Neuron (in vitro differentiated cells): ENCODE measurements around the gene NUP88.

ENCODE experiments used
- H2AFZ ChIP-seq: one replicate; pipeline ENCODE4 v1.6.1; 2013; ENCODE audit warnings: low read depth, mild to moderate bottlenecking, inconsistent platforms, low read length, moderate library complexity
- H3K27me3 ChIP-seq: one replicate; pipeline ENCODE4 v1.6.1; 2013; ENCODE audit warnings: low read length; ENCODE audit not compliant: insufficient read depth
- H3K36me3 ChIP-seq: one replicate; pipeline ENCODE4 v1.6.1; 2013; ENCODE audit warnings: low read length; ENCODE audit not compliant: insufficient read depth
- H3K4me1 ChIP-seq: one replicate; pipeline ENCODE4 v1.6.1; 2013; ENCODE audit warnings: low read length; ENCODE audit not compliant: insufficient read depth
- H3K4me3 ChIP-seq: 2 replicates; pipeline ENCODE4 v1.5.1; 2013; ENCODE audit warnings: mild to moderate bottlenecking, low read length, moderate library complexity
- H3K9me3 ChIP-seq: one replicate; pipeline ENCODE4 v1.6.1; 2013; ENCODE audit warnings: low read length

The NUP88 gene

DNA sequence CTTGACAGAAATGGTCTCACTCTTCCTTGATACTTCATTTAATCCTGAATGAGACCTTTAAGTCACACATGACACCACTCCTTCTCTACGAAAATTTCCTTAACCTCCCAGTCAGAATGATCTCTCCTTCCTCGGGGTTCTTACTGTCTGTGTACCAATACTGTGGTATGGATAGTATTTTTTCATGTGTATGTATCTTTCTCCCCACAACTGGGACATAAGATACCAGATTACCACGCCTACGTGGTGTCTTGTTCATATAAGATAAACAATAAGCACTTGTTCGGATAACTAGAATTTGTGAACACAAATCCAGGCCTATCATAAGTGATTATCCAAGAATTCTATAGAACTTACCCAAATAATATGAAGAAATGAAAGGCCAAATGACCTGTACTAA lies 11.3 kb downstream of the NUP88 start:
- no peaks in the 10 kb centered on the region for H3K9me3 ChIP-seq
- H2AFZ ChIP-seq = no peak overlapping the region
- H3K4me1 ChIP-seq = no peaks in the 10 kb centered on the region
- H3K4me3 ChIP-seq = no peak overlapping the region
- no peaks in the 10 kb centered on the region for H3K27me3 ChIP-seq
- peaks cover 89% of the 10 kb centered on the region for H3K36me3 ChIP-seq

DNA sequence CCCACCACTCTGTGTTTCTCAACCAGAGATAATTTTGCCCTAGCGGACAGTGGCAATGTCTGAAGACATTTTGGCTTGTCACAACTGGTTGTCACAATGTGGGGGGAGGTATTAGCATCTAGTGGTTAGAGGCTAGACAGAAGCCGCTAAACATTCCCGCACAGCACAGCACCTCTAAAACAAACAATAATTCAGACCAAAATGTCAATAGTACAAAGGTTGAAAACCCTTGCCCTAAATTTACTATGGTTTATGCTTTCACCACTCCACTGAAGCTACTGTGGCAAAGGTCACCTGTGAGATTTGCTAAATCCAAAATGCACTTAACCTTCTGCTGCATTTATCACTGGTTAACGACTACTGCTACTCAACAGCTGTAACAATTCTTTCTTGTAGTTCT lies 14.1 kb downstream of the NUP88 start:
- no peaks in the 10 kb centered on the region for H3K27me3 ChIP-seq
- H3K9me3 ChIP-seq = no peaks in the 10 kb centered on the region
- no peak overlapping the region for H3K4me3 ChIP-seq
- no peak overlapping the region for H2AFZ ChIP-seq
- peaks cover 89% of the 10 kb centered on the region for H3K36me3 ChIP-seq
- H3K4me1 ChIP-seq = no peaks in the 10 kb centered on the region

DNA sequence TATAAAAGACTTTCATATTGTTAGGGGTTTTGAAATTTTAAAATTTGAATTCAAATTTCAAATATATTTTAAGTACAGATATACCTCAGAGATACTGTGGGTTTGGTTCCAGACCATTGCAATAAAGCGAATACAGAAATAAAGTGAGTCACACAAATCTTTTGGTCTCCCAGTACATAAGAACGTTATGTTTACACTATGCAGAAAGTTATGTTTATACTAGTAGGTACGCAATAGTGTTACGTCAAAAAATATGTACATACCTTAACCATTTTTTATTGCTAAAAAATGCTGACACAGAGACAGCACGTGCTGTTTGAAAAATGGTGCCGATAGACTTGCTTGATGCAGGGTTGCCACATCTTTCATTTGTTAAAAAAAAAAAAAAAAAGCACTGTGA lies 19.7 kb downstream of the NUP88 start:
- H3K27me3 ChIP-seq = no peaks in the 10 kb centered on the region
- H2AFZ ChIP-seq = no peak overlapping the region
- no peaks in the 10 kb centered on the region for H3K9me3 ChIP-seq
- H3K4me1 ChIP-seq = no peaks in the 10 kb centered on the region
- H3K4me3 ChIP-seq = no peak overlapping the region
- H3K36me3 ChIP-seq = peaks cover 85% of the 10 kb centered on the region

DNA sequence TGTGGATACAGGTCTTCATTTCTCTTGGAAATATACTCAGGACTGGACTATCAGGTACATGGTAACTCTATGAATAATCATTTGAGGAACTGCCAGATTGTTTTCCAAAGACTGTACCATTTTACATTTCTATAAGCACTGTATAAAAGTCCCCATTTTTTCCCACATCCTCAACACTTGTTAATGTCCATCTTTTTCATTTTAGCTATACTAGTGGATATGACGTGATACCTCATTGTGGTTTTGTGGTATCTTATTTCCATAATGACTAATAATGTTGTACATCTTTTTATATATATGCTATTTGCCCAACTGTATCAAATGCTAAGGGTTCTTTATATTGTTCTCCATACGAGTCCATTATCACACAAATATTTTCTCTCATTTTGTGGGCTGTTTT lies 22.9 kb downstream of the NUP88 start:
- no peaks in the 10 kb centered on the region for H3K27me3 ChIP-seq
- H3K9me3 ChIP-seq = no peaks in the 10 kb centered on the region
- H3K4me1 ChIP-seq = no peaks in the 10 kb centered on the region
- H2AFZ ChIP-seq = no peak overlapping the region
- no peak overlapping the region for H3K4me3 ChIP-seq
- H3K36me3 ChIP-seq = peaks cover 81% of the 10 kb centered on the region

DNA sequence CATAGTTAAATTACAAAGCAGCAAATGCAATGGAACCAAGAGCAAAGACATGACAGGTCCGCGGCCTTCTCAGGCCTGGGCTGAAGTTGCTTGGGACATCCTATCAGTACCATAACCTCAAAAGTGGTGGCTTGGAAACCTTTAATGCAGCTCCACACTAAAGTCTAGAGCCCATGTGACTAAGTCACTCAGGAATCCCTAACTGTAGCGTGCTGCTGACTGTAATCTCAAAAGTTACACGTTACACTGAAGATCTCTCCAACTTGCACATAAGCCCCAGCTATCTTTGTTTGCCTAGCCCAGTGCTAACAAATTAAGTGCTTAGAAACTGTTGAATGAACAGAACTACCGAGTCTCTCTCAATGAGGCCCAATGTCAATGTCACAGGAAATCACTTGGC lies 27.8 kb downstream of the NUP88 start:
- Histone ChIP-seq H3K36me3 (peaks cover 75% of the 10 kb centered on the region), H2AFZ (no peak overlapping the region), H3K4me3 (no peak overlapping the region), H3K4me1 (no peaks in the 10 kb centered on the region), H3K9me3 (no peaks in the 10 kb centered on the region), H3K27me3 (no peaks in the 10 kb centered on the region)

DNA sequence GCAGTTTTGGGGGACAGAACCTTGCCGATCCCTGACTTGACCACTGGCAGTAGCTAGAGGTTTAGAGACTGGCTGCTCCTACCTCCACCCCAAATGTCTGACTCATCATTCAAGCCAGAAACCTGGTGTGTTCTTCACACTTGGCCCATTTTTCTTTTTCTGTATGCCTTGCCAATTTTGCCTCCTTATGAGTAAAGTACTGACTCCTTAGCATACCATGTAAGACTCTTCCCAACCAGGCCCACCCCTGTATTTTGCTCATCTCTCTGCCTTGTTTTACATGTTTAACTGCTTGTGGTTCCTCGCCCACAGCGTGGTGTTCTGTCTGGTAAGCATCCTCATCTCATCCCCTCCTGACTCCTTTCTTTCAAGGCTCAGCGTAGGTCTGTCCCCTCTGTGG lies 37.9 kb downstream of the NUP88 start:
- Histone ChIP-seq H3K4me3 (no peak overlapping the region), H3K36me3 (peaks cover 92% of the 10 kb centered on the region), H3K9me3 (no peaks in the 10 kb centered on the region), H2AFZ (no peak overlapping the region), H3K4me1 (no peaks in the 10 kb centered on the region), H3K27me3 (no peaks in the 10 kb centered on the region)

DNA sequence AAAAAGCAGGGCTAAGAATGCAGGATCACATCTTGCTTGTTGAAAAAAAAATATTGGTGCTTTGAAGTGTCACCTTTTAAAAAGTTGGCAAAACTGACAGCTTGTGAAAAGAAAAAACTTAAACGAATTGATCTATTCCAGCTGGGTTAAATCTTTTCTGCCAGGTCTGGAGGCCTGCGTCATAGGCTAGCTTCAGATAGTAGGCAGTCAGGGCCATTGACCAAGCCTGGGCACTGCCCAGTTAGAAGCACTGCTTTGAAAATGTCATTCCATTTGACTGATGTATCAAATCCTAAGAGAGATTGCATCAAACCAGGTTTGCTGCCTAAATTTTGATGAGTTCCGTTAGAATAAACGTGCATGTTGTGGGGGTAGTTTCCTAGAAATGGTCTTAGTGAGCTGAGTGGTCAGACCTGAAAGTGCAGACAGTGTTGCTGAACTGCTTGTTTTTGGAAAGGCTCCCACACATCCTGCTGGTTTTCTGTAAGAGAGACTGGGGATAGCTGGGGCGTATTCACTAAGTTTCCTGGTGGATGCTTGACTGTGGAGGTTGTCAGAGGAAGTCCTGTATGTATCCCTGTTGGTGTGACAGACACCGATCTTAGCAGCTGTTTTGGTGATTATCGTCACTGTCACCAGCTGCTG lies 38.8 kb downstream of the NUP88 start:
- Histone ChIP-seq H3K4me1 (no peaks in the 10 kb centered on the region), H3K36me3 (peaks cover 88% of the 10 kb centered on the region), H3K27me3 (no peaks in the 10 kb centered on the region), H2AFZ (no peak overlapping the region), H3K4me3 (no peak overlapping the region), H3K9me3 (no peaks in the 10 kb centered on the region)

DNA sequence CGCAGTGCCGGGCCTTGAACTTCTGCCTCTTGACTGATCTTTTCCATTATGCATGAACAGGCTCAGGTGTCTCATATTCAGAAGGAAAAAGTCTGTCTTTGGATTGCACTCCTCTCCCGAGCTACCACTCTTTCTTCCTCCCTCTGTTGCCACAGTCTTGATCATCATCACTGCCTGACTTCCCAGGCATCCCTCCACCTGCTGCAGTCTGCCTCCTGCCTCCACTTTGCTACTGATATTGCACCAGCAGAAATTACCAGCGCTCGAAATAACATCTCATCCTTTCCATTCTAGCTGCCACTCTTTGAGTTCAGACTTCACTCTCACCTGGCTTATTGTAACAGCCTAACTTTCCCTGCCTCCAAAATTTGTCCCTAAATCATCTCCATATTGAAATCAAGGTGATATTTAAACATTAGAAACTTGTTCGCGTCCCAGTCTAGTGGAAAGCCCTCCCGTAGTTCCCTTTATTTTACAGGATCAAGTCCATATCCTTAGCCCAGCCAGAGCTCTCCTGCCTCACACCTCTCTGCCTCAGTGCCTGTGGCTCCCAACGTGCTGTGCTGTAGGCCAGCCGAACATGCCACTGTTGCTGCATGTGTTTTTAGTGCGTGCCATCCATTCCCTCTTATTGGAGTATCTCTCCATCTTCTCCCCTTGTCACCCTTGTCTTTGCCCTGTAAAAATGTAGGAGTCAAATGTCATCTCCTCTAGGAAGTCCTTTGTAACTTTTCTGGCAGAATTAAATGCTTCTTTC lies 39.9 kb downstream of the NUP88 start:
- H3K27me3 ChIP-seq = no peaks in the 10 kb centered on the region
- H3K9me3 ChIP-seq = no peaks in the 10 kb centered on the region
- H3K4me3 ChIP-seq = no peak overlapping the region
- peaks cover 83% of the 10 kb centered on the region for H3K36me3 ChIP-seq
- H3K4me1 ChIP-seq = no peaks in the 10 kb centered on the region
- no peak overlapping the region for H2AFZ ChIP-seq

DNA sequence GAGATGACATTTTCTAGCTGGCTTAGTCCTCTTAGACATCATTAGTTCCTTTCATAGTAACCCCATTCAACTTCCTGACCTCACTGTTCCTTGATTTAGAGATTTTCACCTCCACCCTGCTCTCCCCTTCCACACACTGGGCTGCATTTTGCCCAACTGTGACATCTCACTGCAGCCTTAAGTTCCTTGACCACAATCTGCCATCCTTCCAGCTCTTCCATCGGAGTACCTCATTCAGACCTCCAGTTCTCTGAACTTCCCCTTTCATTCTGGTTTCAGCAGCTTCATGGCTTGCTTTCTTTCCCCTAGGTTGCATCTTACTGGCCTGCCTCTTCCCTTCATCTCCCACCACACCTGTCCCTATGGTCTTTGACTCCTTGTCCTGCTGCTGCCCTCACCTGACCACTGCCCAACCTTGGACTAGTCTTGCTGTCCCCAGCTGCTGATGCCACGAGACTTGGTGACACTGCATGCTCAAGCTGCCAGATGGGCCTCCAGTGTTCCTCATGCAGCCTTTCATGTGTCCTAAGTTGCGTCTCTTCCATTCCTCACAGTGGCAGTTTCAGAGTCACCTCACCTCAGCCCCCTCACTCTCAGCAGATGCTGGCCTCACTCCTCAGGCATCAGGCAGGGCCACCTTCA lies 40.8 kb downstream of the NUP88 start:
- Histone ChIP-seq H3K4me3 (no peak overlapping the region), H3K9me3 (no peaks in the 10 kb centered on the region), H2AFZ (no peak overlapping the region), H3K27me3 (no peaks in the 10 kb centered on the region), H3K4me1 (no peaks in the 10 kb centered on the region), H3K36me3 (peaks cover 80% of the 10 kb centered on the region)

DNA sequence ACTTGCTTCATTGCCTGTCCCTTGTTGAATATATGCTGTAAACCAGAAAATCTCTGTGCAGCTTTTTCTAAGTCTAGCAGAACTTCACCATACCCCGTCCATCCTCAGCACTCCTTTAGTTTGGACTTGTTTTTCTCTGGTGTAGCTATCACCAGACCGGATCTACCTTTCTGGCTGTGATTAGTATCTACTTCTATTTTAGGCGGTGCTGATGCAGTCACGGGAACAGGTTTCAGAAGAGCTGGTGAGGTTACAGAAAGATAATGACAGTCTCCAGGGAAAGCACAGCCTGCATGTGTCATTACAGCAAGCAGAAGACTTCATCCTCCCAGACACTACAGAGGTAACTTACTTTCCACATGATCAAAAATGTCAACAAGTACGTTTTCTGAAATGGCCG lies 46.4 kb downstream of the NUP88 start:
- no peak overlapping the region for H3K4me3 ChIP-seq
- no peaks in the 10 kb centered on the region for H3K4me1 ChIP-seq
- no peak overlapping the region for H2AFZ ChIP-seq
- peaks cover 71% of the 10 kb centered on the region for H3K36me3 ChIP-seq
- no peaks in the 10 kb centered on the region for H3K27me3 ChIP-seq
- H3K9me3 ChIP-seq = no peaks in the 10 kb centered on the region

DNA sequence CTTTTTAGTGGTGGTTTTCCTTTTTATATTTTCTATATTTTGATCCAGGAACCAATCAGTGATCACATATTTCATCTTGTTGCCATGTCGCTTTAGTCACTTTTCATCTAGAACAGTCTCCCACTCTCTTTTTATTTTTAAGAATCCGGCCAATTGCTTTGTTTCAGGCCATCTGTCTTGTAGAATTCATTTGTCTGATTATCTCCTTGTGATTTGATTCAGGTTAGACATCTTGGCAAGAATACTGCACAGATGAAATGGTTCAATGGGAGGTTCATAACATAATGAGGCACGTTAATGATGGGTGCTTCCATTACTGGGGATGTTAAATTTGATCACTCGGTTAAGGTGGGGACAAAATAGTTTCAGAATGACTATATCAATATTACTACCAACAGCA lies 49.1 kb downstream of the NUP88 start:
- Histone ChIP-seq H3K4me1 (no peaks in the 10 kb centered on the region), H3K9me3 (no peaks in the 10 kb centered on the region), H3K36me3 (peaks cover 61% of the 10 kb centered on the region), H3K27me3 (no peaks in the 10 kb centered on the region), H3K4me3 (no peak overlapping the region), H2AFZ (no peak overlapping the region)

DNA sequence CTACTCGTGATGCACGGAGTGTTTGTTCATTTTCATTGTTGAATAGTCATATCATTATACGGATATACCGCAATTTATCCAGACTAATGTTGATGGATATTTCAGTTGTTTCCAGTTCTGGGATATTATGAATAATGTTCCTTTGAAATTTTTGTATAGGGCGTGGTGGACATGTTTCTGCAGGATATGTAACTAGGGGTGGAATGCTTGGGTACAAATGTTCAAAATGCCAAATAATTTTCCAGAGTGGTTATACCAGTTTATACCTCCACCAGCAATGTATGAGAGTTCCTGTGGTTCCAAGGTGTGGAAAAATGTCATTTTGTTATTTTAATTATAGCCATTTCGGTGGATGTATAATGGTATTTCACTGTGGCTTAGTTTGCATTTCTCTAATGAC lies 53.6 kb downstream of the NUP88 start:
- Histone ChIP-seq H3K4me3 (no peak overlapping the region), H3K27me3 (no peaks in the 10 kb centered on the region), H2AFZ (no peak overlapping the region), H3K9me3 (no peaks in the 10 kb centered on the region), H3K4me1 (no peaks in the 10 kb centered on the region), H3K36me3 (peaks cover 59% of the 10 kb centered on the region)

DNA sequence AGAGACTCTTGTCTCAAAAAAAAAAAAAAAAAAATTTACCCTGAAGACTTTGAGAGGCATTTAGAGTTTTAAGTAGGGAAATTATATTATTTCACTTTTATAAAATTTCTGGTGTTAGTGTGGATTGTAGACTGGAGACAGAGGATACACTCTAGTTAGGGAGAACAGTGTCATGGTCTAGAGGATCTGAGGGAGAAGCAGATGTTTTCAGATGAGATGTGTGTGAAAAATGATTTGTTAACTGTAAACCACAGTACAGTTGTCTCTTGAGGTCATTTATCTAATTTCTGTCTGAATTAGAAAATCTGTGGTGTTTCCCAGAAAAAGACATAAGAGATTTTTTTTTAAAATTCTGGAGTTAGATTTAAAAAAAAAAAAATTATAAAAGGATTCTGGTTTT lies 54.8 kb downstream of the NUP88 start:
- Histone ChIP-seq H3K9me3 (no peaks in the 10 kb centered on the region), H2AFZ (no peak overlapping the region), H3K36me3 (peaks cover 53% of the 10 kb centered on the region), H3K4me1 (no peaks in the 10 kb centered on the region), H3K4me3 (no peak overlapping the region), H3K27me3 (no peaks in the 10 kb centered on the region)
